ENCODE data around the gene GARNL3.

DNA sequence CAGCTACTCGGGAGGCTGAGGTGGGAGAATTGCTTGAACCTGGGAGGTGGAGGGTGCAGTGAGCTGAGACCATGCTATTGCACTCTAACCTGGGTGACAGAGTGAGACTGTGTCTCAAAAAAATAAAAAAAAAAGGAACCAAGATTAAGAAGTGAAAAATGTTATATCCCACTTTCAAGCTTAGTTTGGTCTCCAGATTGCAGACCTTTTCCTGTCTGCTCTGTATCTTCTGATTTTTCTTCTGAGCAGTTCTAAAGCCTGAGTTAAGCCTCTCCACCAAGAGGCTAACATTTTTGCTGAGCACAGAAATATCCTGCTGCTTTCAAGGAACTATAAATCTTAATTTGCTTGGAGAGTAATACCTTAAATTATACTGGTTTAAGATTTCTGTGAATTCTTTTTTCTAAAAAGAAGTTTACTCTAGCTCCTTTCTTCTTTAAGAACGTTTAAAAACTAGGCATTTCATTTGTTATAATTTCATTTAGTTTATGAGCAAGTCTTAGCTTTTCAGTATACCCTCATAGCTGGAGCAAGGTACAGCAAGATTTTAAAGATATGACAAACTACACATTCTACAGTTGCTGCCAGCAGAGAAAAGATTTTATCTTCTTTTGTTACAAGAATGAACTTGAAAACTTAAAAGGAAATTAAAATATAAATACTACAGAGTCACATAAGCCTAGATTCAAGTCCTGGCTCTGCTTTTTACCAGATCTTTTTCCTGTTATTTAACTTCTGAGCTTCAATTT lies 55.0 kb downstream of the GARNL3 start:
- TF ChIP-seq, protein P1, sequence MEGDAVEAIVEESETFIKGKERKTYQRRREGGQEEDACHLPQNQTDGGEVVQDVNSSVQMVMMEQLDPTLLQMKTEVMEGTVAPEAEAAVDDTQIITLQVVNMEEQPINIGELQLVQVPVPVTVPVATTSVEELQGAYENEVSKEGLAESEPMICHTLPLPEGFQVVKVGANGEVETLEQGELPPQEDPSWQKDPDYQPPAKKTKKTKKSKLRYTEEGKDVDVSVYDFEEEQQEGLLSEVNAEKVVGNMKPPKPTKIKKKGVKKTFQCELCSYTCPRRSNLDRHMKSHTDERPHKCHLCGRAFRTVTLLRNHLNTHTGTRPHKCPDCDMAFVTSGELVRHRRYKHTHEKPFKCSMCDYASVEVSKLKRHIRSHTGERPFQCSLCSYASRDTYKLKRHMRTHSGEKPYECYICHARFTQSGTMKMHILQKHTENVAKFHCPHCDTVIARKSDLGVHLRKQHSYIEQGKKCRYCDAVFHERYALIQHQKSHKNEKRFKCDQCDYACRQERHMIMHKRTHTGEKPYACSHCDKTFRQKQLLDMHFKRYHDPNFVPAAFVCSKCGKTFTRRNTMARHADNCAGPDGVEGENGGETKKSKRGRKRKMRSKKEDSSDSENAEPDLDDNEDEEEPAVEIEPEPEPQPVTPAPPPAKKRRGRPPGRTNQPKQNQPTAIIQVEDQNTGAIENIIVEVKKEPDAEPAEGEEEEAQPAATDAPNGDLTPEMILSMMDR (IDR thresholded peaks at IDR 0.05; ENCODE audit: poor library complexity) = no peak
- TF ChIP-seq EZH2phosphoT487 (IDR thresholded peaks at IDR 0.05; ENCODE audit: low read depth, severe bottlenecking, unreplicated experiment) = no peak

Measured in hepatocyte (in vitro differentiated cells).